Caco-2 (cell line): Measurements from ENCODE around the gene ELP5. TPM values are rescaled to one million over a fixed set of nuclear protein-coding genes. Genes with fewer than 3 reads are reported as not detected.

ENCODE experiments used
- BruUV-seq: library from RNA; stranded (reverse); fragments of 400-500 nt; replicated peaks from 2 replicates; lab custom pipeline; 2021; lab: Mats Ljungman, UMichigan
- CTCF ChIA-PET: fragments of 300-600 bp; sonication (Branson Sonifier 250); formaldehyde crosslinking; loops from one replicate; lab custom pipeline; 2022; ENCODE audit warnings: antibody characterized with exemption; lab: Charles Lee
- POLR2A ChIA-PET: fragments of 300-600 bp; sonication (Branson Sonifier 250); formaldehyde crosslinking; loops from one replicate; lab custom pipeline; 2022; ENCODE audit warnings: antibody characterized with exemption; lab: Charles Lee
- DNase-seq, 2 experiments: peaks; one replicate each; pipeline versions ENCODE4 v3.0.0 to v3.0.0-alpha.2; 2020 to 2022
- H3K27me3 ChIP-seq: replicated peaks from 2 replicates; pipeline ENCODE4 v1.6.0; 2011; ENCODE audit warnings: low read length; ENCODE audit not compliant: control insufficient read depth, insufficient read depth
- H3K36me3 ChIP-seq: 2 replicates; pipeline ENCODE4 v1.5.1; 2011; ENCODE audit warnings: low read length; ENCODE audit not compliant: control insufficient read depth, insufficient read depth
- H3K4me1 ChIP-seq: fragments of 250-450 bp; sonication (Bioruptor Pico); 2 replicates; pipeline ENCODE4 v1.5.1; 2020; ENCODE audit warnings: mild to moderate bottlenecking
- H3K4me3 ChIP-seq: 2 replicates; pipeline ENCODE4 v1.5.1; 2011; ENCODE audit warnings: low read depth, mild to moderate bottlenecking, control low read depth, low read length
- H3K9me3 ChIP-seq: fragments of 250-450 bp; sonication (Bioruptor Pico); 2 replicates; pipeline ENCODE4 v1.5.1; 2020; ENCODE audit warnings: mild to moderate bottlenecking, moderate library complexity
- H3K27ac Mint-ChIP-seq: one replicate; pipeline ENCODE4 v1.8.0; 2022; ENCODE audit warnings: mixed read lengths; ENCODE audit not compliant: unreplicated experiment
- H3K27me3 Mint-ChIP-seq: one replicate; pipeline ENCODE4 v1.8.0; 2022; ENCODE audit warnings: mixed read lengths; ENCODE audit not compliant: insufficient read depth, unreplicated experiment
- H3K36me3 Mint-ChIP-seq: one replicate; pipeline ENCODE4 v1.8.0; 2022; ENCODE audit warnings: mild to moderate bottlenecking, mixed read lengths; ENCODE audit not compliant: insufficient read depth, unreplicated experiment
- H3K4me1 Mint-ChIP-seq: one replicate; pipeline ENCODE4 v1.8.0; 2022; ENCODE audit warnings: low read depth, mixed read lengths; ENCODE audit not compliant: unreplicated experiment
- H3K4me3 Mint-ChIP-seq: one replicate; pipeline ENCODE4 v1.8.0; 2022; ENCODE audit warnings: mild to moderate bottlenecking, moderate library complexity, mixed read lengths; ENCODE audit not compliant: unreplicated experiment
- H3K9me3 Mint-ChIP-seq: one replicate; pipeline ENCODE4 v1.8.0; 2022; ENCODE audit warnings: mixed read lengths; ENCODE audit not compliant: unreplicated experiment
- intact Hi-C: fragments of 100-400 bp; cut with micrococcal nuclease; formaldehyde crosslinking; loops from one replicate; pipeline ENCODE4 v1.10.0; 2022; ENCODE audit not compliant: unreplicated experiment
- total RNA-seq: library from RNA; stranded (reverse); gene quantifications from 2 replicates; pipeline ENCODE4 v1.2.3, GENCODE V29; 2022
- TF ChIP-seq, protein P1 (sequence below), 2 experiments: fragments of 200-600 bp in 1 of 2; IDR thresholded peaks; 1 replicate in 1 of 2; 2 replicates in 1 of 2; pipeline versions ENCODE4 v1.5.1 to v1.8.0; 2011 to 2022; ENCODE audit warnings: antibody characterized with exemption in 1 of 2, control low read depth in 1 of 2, inconsistent platforms in 1 of 2, low read depth in 1 of 2, low read length in 1 of 2, mild to moderate bottlenecking in 1 of 2, moderate library complexity in 1 of 2; ENCODE audit not compliant: insufficient read depth in 1 of 2, severe bottlenecking in 1 of 2, unreplicated experiment in 1 of 2

Gene ELP5
- total RNA-seq, 1 experiment from 2014 or later, result 43.2 TPM

DNA sequence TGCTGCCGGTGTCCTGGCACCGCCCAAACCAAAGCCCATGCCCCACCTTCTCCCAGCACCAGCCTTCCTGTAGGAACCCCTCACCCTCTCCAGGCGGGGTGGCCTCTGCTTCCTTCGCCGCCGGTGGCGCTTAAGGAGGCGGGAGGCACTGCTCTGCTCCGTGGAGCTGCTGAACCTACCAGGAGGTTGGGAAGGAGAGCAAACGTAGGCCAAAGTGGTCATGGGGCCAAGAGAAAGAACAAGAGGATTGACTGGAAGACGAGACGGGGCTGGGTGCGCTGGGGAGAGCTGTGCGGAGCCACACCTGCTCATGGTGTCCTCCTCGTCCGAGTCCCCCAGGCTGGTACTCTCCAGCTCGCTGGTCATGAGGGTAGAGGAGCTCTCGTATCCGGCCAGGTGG, 22.5 kb upstream of the ELP5 start:
- Histone ChIP-seq H3K36me3 (no peaks in the 10 kb centered on the region; the same call in 1 of the 2 replicates), H3K9me3 (no peaks in the 10 kb centered on the region), H3K4me1 (no peaks in the 10 kb centered on the region), H3K27me3 (no peaks in the 10 kb centered on the region), H3K4me3 (no peak overlapping the region)
- Mint-ChIP-seq H3K27me3 (no peaks in the 10 kb centered on the region), H3K4me3 (no peak overlapping the region), H3K36me3 (peaks cover 49% of the 10 kb centered on the region), H3K9me3 (no peaks in the 10 kb centered on the region), H3K4me1 (peaks cover 6% of the 10 kb centered on the region), H3K27ac (no peak overlapping the region)
- BruUV-seq, result no TSS peak
- DNase-seq, result no peak
- ChIA-PET POLR2A (no interaction called here), CTCF (interaction anchor here (0.5 kb wide), 1 partner anchor 19 kb away, joined by 3 read pairs; no protein-coding TSS in a partner anchor)
- TF ChIP-seq, protein P1, sequence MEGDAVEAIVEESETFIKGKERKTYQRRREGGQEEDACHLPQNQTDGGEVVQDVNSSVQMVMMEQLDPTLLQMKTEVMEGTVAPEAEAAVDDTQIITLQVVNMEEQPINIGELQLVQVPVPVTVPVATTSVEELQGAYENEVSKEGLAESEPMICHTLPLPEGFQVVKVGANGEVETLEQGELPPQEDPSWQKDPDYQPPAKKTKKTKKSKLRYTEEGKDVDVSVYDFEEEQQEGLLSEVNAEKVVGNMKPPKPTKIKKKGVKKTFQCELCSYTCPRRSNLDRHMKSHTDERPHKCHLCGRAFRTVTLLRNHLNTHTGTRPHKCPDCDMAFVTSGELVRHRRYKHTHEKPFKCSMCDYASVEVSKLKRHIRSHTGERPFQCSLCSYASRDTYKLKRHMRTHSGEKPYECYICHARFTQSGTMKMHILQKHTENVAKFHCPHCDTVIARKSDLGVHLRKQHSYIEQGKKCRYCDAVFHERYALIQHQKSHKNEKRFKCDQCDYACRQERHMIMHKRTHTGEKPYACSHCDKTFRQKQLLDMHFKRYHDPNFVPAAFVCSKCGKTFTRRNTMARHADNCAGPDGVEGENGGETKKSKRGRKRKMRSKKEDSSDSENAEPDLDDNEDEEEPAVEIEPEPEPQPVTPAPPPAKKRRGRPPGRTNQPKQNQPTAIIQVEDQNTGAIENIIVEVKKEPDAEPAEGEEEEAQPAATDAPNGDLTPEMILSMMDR (IDR thresholded peaks at IDR 0.05; ENCODE audit: insufficient read depth in 1 of 2, low read depth in 1 of 2, low read length in 1 of 2, severe bottlenecking in 1 of 2, unreplicated experiment in 1 of 2), result no peak
- intact Hi-C loops, result no loop called here

DNA sequence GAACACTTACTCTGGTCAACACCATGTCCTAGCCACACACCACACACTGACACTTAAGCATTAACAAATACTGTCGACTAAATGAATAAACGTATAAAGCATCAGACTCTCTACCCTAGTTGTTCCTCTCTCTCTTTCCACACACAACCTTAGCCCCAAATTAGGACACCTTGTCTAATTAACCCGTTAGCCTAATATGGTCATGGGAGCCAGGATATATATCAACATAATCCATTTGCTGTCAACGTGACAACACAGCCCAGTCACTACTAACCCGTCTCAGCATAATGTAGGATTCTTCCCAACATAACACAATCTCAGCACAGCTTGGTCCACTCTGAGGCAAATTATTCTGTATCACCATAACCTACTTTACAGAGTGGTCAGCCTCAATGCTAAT, 19.9 kb upstream of the ELP5 start:
- TSS peak; percentile 32 for BruUV-seq
- Mint-ChIP-seq H3K9me3 (no peaks in the 10 kb centered on the region), H3K36me3 (peaks cover 70% of the 10 kb centered on the region), H3K27ac (no peak overlapping the region), H3K4me3 (peak overlapping the region; percentile 10), H3K27me3 (no peaks in the 10 kb centered on the region), H3K4me1 (peaks cover 11% of the 10 kb centered on the region)
- Histone ChIP-seq H3K36me3 (no peaks in the 10 kb centered on the region; the same call in none of the 2 replicates), H3K9me3 (no peaks in the 10 kb centered on the region), H3K27me3 (no peaks in the 10 kb centered on the region), H3K4me1 (no peaks in the 10 kb centered on the region), H3K4me3 (no peak overlapping the region; the same call in 1 of the 2 replicates)
- no peak for DNase-seq
- TF ChIP-seq, protein P1 (IDR thresholded peaks at IDR 0.05; ENCODE audit: insufficient read depth in 1 of 2, low read depth in 1 of 2, low read length in 1 of 2, severe bottlenecking in 1 of 2, unreplicated experiment in 1 of 2), result no peak
- intact Hi-C loops, result no loop called here
- CTCF ChIA-PET, result no interaction called here
- POLR2A ChIA-PET, result no interaction called here

DNA sequence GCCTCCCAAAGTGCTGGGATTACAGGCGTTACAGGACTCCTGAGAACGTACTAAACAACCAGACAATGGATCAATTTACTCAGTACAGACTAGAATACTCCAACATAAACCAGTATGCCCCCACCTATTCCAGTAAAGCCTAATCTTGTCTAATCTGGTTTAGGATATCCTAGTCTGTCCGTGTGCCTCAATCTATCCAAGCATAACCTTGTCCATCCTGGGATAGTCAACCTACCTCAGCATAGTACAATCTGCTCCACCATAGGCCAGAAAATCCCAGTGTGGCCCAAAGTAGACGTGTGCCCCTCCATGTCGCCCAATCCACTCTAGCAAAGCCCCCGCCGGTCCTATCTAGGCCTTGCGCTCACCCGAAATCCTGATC, 18.3 kb upstream of the ELP5 start:
- no TSS peak for BruUV-seq
- TF ChIP-seq, protein P1 (IDR thresholded peaks at IDR 0.05; ENCODE audit: insufficient read depth in 1 of 2, low read depth in 1 of 2, low read length in 1 of 2, severe bottlenecking in 1 of 2, unreplicated experiment in 1 of 2), result no peak
- no peaks in the 10 kb centered on the region for H3K9me3 Mint-ChIP-seq
- peak overlapping the region; percentile 85 for H3K27ac Mint-ChIP-seq
- no peaks in the 10 kb centered on the region for H3K27me3 Mint-ChIP-seq
- H3K36me3 ChIP-seq, result no peaks in the 10 kb centered on the region; the same call in none of the 2 replicates
- H3K4me1 ChIP-seq, result no peaks in the 10 kb centered on the region
- CTCF ChIA-PET, result interaction anchor here (0.9 kb wide), 1 partner anchor 13 kb away, joined by 3 read pairs; no protein-coding TSS in a partner anchor
- no peaks in the 10 kb centered on the region for H3K9me3 ChIP-seq
- intact Hi-C loops, result no loop called here
- DNase-seq, result no peak
- no peaks in the 10 kb centered on the region for H3K27me3 ChIP-seq
- H3K36me3 Mint-ChIP-seq, result peaks cover 72% of the 10 kb centered on the region
- H3K4me3 ChIP-seq, result peak overlapping the region; percentile 65
- peak overlapping the region; percentile 93 for H3K4me3 Mint-ChIP-seq
- peaks cover 13% of the 10 kb centered on the region for H3K4me1 Mint-ChIP-seq
- POLR2A ChIA-PET, result interaction anchor here (0.6 to 1.2 kb wide), 2 partner anchors 14 to 1904 kb away, joined by 4 to 6 read pairs; partner anchors contain the start of genes ACADVL and DLG4
